Mononuclear cell (primary cell): ENCODE data around the gene FSIP1. TPM values are rescaled to one million over a fixed set of nuclear protein-coding genes. Genes with fewer than 3 reads are reported as not detected.

Experiments used
- H3K27me3 ChIP-seq: 2 replicates; pipeline ENCODE4 v1.6.0; 2011; ENCODE audit warnings: low read length, control low read depth; ENCODE audit not compliant: insufficient read depth
- H3K4me1 ChIP-seq: 2 replicates; pipeline ENCODE4 v1.5.1; 2011; ENCODE audit warnings: mild to moderate bottlenecking, low read length, control low read depth; ENCODE audit not compliant: insufficient read depth
- H3K4me3 ChIP-seq: 2 replicates; pipeline ENCODE4 v1.5.1; 2011; ENCODE audit warnings: mild to moderate bottlenecking, low read length, moderate library complexity
- H3K9me3 ChIP-seq: 2 replicates; pipeline ENCODE4 v1.5.1; 2011; ENCODE audit warnings: low read depth, mild to moderate bottlenecking, control low read depth, low read length
- total RNA-seq: library from RNA; depleted of rRNA; stranded (reverse); fragments of >200 nt; gene quantifications from one replicate; pipeline ENCODE4 v1.2.3, GENCODE V29; 2012

Gene FSIP1
- total RNA-seq, 1 donor = 0.94 TPM

DNA sequence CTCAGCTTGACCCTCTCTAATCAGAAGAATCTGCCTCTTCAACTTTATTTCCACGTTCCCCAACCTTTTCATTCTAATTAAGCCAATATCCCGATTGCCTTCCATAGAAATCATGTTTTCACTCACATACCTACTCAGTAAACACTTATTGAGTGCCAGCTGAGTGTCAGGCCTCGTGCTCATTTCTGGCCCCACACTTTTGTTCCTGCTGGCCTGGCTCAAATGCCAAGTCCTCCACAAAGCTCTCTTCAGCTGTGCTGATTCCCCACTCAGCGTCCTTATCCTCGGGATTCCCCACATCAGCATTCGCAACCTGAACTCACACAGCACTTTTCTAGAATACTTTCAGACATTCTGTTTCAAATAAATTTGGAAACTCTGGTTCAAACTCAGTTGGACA is 132.9 kb downstream of the FSIP1 start:
- Histone ChIP-seq H3K27me3 (no peaks in the 10 kb centered on the region), H3K4me1 (no peaks in the 10 kb centered on the region), H3K9me3 (no peaks in the 10 kb centered on the region), H3K4me3 (no peak overlapping the region)

DNA sequence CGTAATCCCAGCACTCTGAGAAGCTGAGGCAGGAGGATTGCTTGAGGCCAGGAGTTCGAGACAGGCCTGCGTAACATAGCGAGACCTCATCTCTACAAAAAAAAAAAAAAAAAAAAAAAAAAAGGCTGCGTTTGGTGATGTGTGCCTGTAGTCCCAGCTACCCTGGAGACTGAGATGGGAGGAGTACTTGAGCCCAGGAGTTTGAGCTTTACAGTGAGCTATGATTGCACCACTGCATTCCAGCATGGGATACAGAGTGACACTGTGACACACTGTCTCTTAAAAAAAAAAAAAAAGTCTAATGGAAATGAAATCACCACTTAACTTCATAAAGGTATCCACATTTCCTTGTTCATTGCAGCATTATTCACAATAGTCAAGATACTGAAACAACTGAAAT is 136.2 kb downstream of the FSIP1 start:
- Histone ChIP-seq H3K27me3 (no peaks in the 10 kb centered on the region), H3K4me3 (no peak overlapping the region), H3K9me3 (no peaks in the 10 kb centered on the region), H3K4me1 (no peaks in the 10 kb centered on the region)

DNA sequence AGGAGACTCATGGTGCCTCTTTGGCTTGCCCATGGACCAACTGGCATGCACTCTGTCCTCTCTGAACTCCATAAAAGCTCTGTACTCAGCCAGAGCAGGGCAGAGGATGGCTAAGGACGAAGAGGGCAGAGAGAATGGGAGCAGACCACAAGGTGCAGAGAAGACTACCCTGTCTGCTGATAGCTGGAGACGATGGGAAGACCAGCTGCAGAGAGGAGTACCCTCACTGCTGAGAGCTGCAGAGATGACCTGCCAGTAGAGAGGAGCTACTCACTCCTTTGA is 136.7 kb downstream of the FSIP1 start:
- no peaks in the 10 kb centered on the region for H3K9me3 ChIP-seq
- H3K4me1 ChIP-seq = no peaks in the 10 kb centered on the region
- no peak overlapping the region for H3K4me3 ChIP-seq
- no peaks in the 10 kb centered on the region for H3K27me3 ChIP-seq

DNA sequence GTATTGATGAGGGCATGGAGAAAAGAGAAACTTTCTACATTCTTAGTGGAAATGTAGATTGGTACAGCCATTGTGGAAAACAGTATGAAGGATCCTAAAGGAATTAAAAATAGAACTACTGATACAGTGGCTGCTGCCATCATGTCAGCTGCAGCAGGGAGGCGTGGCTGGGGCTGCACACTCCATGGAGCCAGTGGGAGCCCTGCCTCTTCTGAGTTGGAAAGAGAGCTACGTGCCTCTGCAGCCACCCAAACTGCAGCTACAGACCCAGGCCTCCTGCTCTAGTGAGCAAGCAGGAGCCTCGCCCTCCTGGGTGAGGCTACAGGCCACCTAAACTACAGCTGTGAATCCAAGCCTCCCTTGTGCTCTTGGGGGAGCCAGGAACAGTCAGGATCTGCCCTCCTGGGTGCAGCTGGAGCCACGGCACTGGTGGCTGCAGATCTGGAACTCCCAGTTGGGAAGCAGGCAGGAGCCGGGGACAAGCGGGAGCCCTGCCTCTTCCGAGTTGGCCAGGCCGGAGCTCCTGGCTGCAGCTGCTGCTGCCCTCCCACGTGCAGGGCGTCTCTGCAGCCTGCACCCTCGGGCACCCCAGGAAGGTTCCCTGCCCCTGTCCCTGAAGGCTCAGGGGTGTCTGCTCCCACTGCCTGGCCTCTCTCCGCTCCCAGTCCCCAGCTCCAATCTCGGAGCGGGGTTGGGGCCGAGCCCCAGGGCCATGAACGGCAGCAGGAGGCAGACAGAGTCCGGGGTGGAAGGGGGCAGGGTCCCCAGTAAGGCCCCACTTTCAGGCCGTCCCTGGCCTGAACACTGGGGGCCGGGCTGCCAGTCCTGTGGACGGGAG is 137.3 kb downstream of the FSIP1 start:
- no peak overlapping the region for H3K4me3 ChIP-seq
- no peaks in the 10 kb centered on the region for H3K9me3 ChIP-seq
- H3K27me3 ChIP-seq = no peaks in the 10 kb centered on the region

DNA sequence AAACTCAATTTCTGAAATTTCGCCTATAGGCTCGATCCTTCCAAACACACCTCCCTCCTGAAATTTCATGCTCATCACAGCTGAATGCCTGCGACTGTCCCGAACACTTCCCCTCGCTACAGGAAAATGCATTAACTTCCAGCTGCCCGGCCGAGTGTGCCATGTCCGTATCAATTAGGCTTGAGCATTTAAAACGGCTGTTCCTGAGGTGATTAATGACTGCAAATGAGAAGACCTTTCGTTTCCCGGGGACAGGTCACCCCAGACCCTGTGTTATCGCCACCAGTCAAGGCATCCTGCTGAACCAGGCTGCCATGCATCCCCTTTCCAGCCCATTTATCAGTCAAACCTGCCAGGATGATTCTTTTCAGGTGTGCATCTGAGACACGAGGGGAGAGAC is 138.5 kb downstream of the FSIP1 start:
- no peaks in the 10 kb centered on the region for H3K4me1 ChIP-seq
- no peaks in the 10 kb centered on the region for H3K9me3 ChIP-seq
- H3K4me3 ChIP-seq = no peak overlapping the region
- H3K27me3 ChIP-seq = no peaks in the 10 kb centered on the region

More for the DNA sequence above, 137.3 kb downstream of the FSIP1 start:
- H3K4me1 ChIP-seq = no peaks in the 10 kb centered on the region

DNA sequence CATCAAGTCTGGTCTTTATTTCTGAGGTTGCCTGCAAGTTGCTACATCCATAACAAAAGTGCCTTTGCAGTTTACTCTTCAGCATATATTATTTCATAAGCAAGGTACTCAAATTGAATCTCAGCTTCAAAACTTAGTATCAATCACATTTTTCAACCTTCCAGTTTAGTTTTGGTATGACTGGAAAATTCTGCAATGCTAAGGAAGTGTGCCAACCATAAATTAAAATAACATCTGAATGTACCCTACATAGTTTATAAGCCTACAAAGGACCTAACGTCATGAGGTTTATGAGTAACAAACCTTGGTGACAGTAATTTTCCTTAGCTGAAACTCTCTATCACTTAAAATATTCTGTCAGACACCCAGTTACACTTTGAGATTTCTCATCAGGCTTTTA is 138.9 kb downstream of the FSIP1 start:
- Histone ChIP-seq H3K27me3 (no peaks in the 10 kb centered on the region), H3K9me3 (no peaks in the 10 kb centered on the region), H3K4me3 (no peak overlapping the region), H3K4me1 (no peaks in the 10 kb centered on the region)

DNA sequence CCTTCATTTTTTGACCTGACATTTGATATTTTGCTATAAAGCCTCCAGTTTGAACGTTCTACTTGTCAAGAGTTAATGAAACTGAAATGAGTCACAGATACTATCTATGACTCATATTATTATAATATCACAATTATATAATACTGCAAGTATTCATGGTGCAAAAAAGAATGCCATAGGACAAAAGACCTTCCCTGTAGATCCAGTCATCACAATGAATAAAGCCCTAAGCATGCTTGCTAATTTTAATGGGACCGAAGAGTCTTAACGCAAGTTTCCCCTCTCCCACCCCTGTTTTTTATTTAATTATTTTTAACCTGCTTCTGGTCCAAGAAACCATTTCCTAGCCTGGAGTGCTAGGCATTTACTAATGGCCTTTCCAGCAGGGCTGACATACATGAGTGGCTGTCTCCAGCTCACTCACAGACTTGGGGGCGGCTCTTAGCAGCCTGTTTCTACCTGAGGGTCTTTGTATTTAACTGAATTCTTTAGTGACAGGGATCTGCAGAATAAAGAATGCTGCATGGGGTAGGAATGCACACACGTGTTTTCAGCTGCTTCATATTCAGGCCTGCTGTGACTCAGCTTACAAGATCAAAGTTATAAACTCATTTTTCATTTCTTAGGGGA is 140.5 kb downstream of the FSIP1 start:
- H3K4me3 ChIP-seq = no peak overlapping the region

DNA sequence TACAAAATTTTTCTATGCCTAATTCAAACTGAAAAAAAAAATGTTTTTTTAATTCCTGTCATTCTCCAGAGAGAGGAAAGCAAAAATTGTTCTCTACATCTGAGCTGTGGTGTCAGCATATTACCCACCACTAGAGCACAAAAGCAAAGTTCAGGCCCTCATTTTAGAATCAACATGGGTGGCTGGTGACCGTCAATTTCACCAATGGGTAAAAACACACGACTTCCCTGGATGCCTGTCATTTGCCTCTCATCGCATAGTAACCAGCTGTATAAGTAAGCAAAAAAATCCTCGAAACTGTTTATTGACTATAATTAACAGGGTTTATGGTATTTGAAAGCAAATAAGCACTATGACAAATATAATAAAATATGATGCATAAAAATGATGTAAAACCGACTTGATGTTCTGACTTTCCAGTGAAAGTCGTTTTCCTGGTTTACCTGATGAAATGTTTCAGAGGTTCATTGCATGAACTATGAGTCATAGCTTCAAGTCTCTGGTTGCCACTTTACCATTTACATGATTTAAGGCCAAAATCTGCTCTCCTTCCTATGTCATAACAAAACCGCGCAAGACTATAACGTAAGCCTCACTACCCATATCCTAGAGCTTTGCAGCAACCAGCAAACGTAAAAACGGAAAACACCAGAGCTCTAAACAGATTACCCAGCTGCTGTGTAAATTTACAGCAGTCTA is 141.3 kb downstream of the FSIP1 start:
- Histone ChIP-seq H3K4me1 (no peaks in the 10 kb centered on the region), H3K4me3 (no peak overlapping the region), H3K27me3 (no peaks in the 10 kb centered on the region), H3K9me3 (no peaks in the 10 kb centered on the region)

More for the DNA sequence above, 140.5 kb downstream of the FSIP1 start:
- no peaks in the 10 kb centered on the region for H3K27me3 ChIP-seq
- no peaks in the 10 kb centered on the region for H3K9me3 ChIP-seq
- no peaks in the 10 kb centered on the region for H3K4me1 ChIP-seq

DNA sequence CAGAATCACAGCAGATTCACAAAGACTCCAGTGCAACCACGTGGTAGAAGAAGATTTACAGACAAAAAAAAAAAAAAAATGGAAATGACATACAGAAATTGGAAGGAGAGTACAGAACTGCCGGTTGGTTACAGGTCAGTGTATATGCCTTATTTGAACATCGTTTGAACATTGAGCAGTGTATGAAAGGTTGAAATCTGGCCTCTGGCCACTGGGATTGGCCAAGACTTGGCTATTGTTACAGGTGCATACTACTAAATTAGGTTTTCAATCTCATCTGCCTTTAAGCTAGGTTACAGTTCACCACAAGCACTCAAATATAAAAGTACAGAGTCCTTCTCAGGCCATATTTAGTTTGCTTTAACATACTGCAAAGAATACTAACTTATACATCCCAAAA is 142.0 kb downstream of the FSIP1 start:
- no peaks in the 10 kb centered on the region for H3K9me3 ChIP-seq
- H3K4me1 ChIP-seq = no peaks in the 10 kb centered on the region
- H3K27me3 ChIP-seq = no peaks in the 10 kb centered on the region
- H3K4me3 ChIP-seq = no peak overlapping the region

DNA sequence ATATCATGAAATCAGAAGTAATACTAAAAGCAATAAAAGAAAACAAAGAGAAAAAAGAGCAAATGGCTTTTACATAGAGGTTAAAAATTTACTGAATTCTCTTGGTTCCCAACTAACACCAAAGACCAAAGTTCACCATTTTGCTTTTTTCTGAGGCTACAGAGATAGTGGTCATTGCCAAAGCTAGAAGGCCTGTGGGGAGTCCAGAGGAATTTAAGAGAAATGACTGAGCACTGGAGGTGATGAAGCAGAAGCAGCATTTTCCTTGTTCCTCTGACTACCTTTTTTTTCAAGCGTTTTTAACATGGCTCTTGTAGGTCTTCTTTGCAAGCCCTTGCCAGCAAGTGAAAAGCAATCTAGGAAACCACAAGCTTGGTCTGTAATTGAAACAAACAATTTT is 143.6 kb downstream of the FSIP1 start:
- no peak overlapping the region for H3K4me3 ChIP-seq
- no peaks in the 10 kb centered on the region for H3K4me1 ChIP-seq
- no peaks in the 10 kb centered on the region for H3K9me3 ChIP-seq

DNA sequence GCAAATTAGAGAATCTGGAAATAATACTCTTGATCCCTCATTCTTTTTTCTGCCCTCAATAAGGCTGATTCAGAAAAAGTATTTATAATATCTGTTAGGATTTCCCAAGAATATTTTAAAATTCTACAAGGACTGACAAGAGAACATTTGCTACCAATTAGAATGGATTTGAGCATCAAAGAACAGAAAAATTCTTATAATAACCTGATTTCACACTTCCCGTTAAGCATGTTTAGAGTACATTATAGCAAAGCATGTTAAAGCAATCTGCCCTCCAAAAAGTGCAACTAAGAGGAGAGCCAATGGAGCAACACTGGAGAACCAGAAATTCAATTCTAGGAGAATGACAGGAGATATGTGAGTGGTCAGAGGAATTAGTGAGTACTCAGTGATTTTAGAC is 144.6 kb downstream of the FSIP1 start:
- H3K4me1 ChIP-seq = no peaks in the 10 kb centered on the region
- no peaks in the 10 kb centered on the region for H3K9me3 ChIP-seq
- H3K27me3 ChIP-seq = no peaks in the 10 kb centered on the region
- H3K4me3 ChIP-seq = no peak overlapping the region

More for the DNA sequence above, 143.6 kb downstream of the FSIP1 start:
- no peaks in the 10 kb centered on the region for H3K27me3 ChIP-seq

DNA sequence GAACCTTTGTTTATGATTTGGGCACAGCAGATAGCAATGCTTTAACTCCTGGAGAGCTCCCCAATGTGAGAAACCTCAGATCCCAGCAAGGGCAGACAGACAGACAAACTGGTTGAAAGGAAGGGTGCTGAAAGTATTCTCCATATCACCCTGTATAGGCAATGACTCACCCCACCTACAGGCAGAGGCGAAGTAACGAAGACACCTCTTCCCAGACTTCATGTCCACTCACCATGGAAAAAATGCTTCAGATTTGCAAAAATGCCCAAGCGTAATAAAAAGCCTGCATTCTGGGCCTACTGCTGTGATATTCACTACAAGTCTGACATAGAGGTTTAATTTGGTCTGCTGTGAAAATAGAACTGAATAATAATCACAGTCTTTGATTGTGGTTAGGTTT is 151.3 kb downstream of the FSIP1 start:
- Histone ChIP-seq H3K4me3 (no peak overlapping the region), H3K4me1 (peaks cover 38% of the 10 kb centered on the region), H3K9me3 (no peaks in the 10 kb centered on the region), H3K27me3 (no peaks in the 10 kb centered on the region)

DNA sequence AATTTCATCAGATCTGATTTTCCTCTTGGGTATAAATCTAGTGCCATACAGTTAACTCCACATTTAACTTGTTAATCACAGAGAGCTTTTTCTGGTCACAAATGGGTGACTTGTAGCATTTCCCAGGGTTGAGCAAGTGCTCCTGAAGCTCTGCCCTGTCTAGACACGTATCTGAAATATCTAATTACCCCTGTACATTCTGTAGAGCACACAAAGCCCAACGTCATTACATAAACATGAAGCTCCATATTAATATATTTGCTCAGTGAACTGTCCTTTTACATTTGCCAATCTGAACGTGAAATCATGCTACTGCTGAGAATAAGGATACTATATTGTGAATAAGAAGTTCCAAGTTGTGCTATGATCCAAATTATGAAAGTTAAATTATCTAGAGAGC is 152.7 kb downstream of the FSIP1 start:
- Histone ChIP-seq H3K4me3 (no peak overlapping the region), H3K4me1 (peaks cover 53% of the 10 kb centered on the region), H3K9me3 (no peaks in the 10 kb centered on the region), H3K27me3 (no peaks in the 10 kb centered on the region)

DNA sequence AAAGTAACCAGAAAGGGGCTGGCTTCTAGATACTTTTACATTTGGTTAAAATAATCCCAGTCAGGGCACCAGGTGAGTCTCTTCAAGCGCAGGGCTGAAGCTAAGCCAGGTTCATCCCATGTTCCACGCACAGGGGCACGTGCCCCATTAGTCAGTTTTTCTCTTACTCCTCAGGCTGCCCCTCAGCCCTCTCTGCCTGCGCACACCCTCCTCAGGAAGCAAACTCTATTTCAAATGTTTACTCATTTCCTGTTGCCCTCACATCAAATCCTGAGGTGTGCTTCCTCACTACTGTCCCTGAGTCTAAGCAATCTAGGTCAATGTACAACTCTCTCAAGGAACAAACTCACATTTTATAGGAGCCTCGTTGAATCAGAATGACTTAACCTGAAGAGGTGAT is 153.3 kb downstream of the FSIP1 start:
- peaks cover 58% of the 10 kb centered on the region for H3K4me1 ChIP-seq
- H3K27me3 ChIP-seq = no peaks in the 10 kb centered on the region
- H3K9me3 ChIP-seq = no peaks in the 10 kb centered on the region
- no peak overlapping the region for H3K4me3 ChIP-seq

DNA sequence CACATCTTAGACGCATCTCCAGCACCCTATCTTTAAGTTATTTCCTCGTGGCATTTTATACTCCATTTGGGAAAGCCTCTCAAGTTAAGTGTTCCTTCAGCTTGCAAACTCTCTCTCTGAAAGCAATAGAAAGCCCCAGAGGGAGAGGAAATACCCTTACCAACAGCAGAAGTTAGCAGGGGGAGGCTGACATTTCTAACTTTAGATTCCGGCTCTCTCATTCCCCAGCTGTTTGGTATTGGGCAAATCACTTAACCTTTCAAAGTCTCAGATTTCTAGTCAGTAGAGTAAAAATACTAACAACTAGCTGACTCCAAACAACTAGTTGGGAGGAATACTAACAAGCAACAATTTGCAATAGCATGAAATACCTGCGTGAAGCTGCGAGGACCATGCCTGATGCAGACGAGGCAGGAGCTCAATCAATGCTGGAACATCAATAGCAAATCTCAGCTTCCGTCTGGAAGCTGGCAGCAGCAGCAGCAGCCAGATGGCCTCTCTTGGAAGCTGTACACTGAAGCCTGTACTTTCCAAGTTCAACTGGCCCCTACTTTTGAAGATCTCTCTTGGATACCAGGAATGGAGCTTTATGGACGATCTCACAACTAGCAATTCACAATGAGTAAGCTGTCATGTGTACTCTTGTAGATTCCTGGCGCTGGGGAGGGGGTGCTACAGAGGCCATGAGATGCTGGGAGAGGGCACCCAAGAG is 153.9 kb downstream of the FSIP1 start:
- H3K27me3 ChIP-seq = no peaks in the 10 kb centered on the region
- H3K4me1 ChIP-seq = peaks cover 65% of the 10 kb centered on the region
- H3K9me3 ChIP-seq = no peaks in the 10 kb centered on the region
- H3K4me3 ChIP-seq = no peak overlapping the region
